IMR-90 (cell line): ENCODE measurements around the gene ZMIZ1. TPM values are rescaled to one million over a fixed set of nuclear protein-coding genes. Genes with fewer than 3 reads are reported as not detected.

Source experiments
- ATAC-seq: fragments of 200-7000 bp; cut with Tn5 transposase; 2 replicates; pipeline ENCODE4 v1.9.1; 2020; ENCODE audit warnings: low read depth, mild to moderate bottlenecking, moderate library complexity
- BruUV-seq: library from RNA; stranded (reverse); fragments of 400-500 nt; replicated peaks from 2 replicates; lab custom pipeline; 2021; lab: Mats Ljungman, UMichigan
- CTCF ChIA-PET: fragments of 300-600 bp; formaldehyde crosslinking; extraction: SDS; loops from one replicate; lab custom pipeline; 2021; ENCODE audit warnings: antibody characterized with exemption; lab: Yijun Ruan, JAX
- POLR2A ChIA-PET: fragments of 300-600 bp; sonication (Branson Sonifier 250); formaldehyde crosslinking; loops from one replicate; lab custom pipeline; 2022; ENCODE audit warnings: antibody characterized with exemption; ENCODE audit not compliant: unreplicated experiment; lab: Charles Lee
- DNase-seq: peaks from one replicate; pipeline ENCODE4 v3.0.0; 2013
- H2AFZ ChIP-seq: replicated peaks from 2 replicates; pipeline ENCODE3; 2013; ENCODE audit warnings: low read length, mild to moderate bottlenecking; ENCODE audit not compliant: poor library complexity
- H2AK5ac ChIP-seq: 2 replicates; pipeline ENCODE4 v1.6.1; 2013; ENCODE audit warnings: low read depth, low read length, inconsistent platforms
- H2AK9ac ChIP-seq: replicated peaks from 2 replicates; pipeline ENCODE3; 2013; ENCODE audit warnings: mild to moderate bottlenecking, low read depth, low read length, moderate library complexity; ENCODE audit not compliant: poor library complexity
- H2BK120ac ChIP-seq: 2 replicates; pipeline ENCODE4 v1.6.1; 2013; ENCODE audit warnings: low read depth, low read length, inconsistent platforms
- H2BK15ac ChIP-seq: 3 replicates; pipeline ENCODE4 v1.6.1; 2013; ENCODE audit warnings: low read depth, low read length, inconsistent platforms
- H2BK20ac ChIP-seq: 2 replicates; pipeline ENCODE4 v1.6.1; 2013; ENCODE audit warnings: low read depth, mild to moderate bottlenecking, inconsistent platforms, low read length, moderate library complexity
- H2BK5ac ChIP-seq: 2 replicates; pipeline ENCODE4 v1.6.1; 2013; ENCODE audit warnings: mild to moderate bottlenecking, low read depth, low read length, inconsistent platforms; ENCODE audit not compliant: poor library complexity, severe bottlenecking
- H3K14ac ChIP-seq: replicated peaks from 2 replicates; pipeline ENCODE4 v1.6.1; 2013; ENCODE audit warnings: low read depth, low read length, inconsistent platforms
- H3K18ac ChIP-seq: 2 replicates; pipeline ENCODE4 v1.6.1; 2013; ENCODE audit warnings: low read depth, low read length, control low read depth
- H3K23ac ChIP-seq: 2 replicates; pipeline ENCODE4 v1.6.1; 2013; ENCODE audit warnings: low read depth, low read length, inconsistent platforms
- H3K27ac ChIP-seq: 2 replicates; pipeline ENCODE4 v1.5.1; 2013; ENCODE audit warnings: mild to moderate bottlenecking, control low read depth, low read length; ENCODE audit not compliant: insufficient read depth
- H3K27me3 ChIP-seq: 2 replicates; pipeline ENCODE4 v1.6.1; 2013; ENCODE audit warnings: low read length; ENCODE audit not compliant: control insufficient read depth, insufficient read depth
- H3K36me3 ChIP-seq: 2 replicates; pipeline ENCODE4 v1.6.1; 2013; ENCODE audit warnings: low read length, mixed read lengths; ENCODE audit not compliant: control insufficient read depth, insufficient read depth
- H3K4ac ChIP-seq: 2 replicates; pipeline ENCODE4 v1.6.1; 2013; ENCODE audit warnings: low read depth, low read length, inconsistent platforms
- H3K4me1 ChIP-seq: 2 replicates; pipeline ENCODE4 v1.6.1; 2013; ENCODE audit warnings: low read length, mixed read lengths; ENCODE audit not compliant: control insufficient read depth, insufficient read depth
- H3K4me2 ChIP-seq: 2 replicates; pipeline ENCODE4 v1.6.1; 2013; ENCODE audit warnings: low read depth, mild to moderate bottlenecking, control low read depth, low read length, moderate library complexity
- H3K4me3 ChIP-seq: 2 replicates; pipeline ENCODE4 v1.5.1; 2013; ENCODE audit warnings: low read depth, mild to moderate bottlenecking, control low read depth, low read length, moderate library complexity; ENCODE audit not compliant: insufficient read depth
- H3K56ac ChIP-seq: 2 replicates; pipeline ENCODE4 v1.6.1; 2013; ENCODE audit warnings: low read length, inconsistent platforms; ENCODE audit not compliant: insufficient read depth; ENCODE audit errors: extremely low read depth
- H3K79me1 ChIP-seq, 2 experiments: 2 replicates each; pipeline ENCODE4 v1.6.1; 2013; ENCODE audit warnings: low read length in 2 of 2, inconsistent platforms in 1 of 2, low read depth in 1 of 2
- H3K9ac ChIP-seq: 2 replicates; pipeline ENCODE4 v1.6.1; 2013; ENCODE audit warnings: low read depth, low read length, control low read depth
- H3K9me1 ChIP-seq: 2 replicates; pipeline ENCODE4 v1.6.1; 2013; ENCODE audit warnings: low read length, inconsistent platforms; ENCODE audit not compliant: insufficient read depth
- H3K9me3 ChIP-seq: 2 replicates; pipeline ENCODE4 v1.6.1; 2013; ENCODE audit warnings: low read length; ENCODE audit not compliant: control insufficient read depth, insufficient read depth
- H4K20me1 ChIP-seq: 2 replicates; pipeline ENCODE4 v1.6.1; 2013; ENCODE audit warnings: low read length, inconsistent platforms; ENCODE audit not compliant: insufficient read depth
- H4K5ac ChIP-seq: 2 replicates; pipeline ENCODE4 v1.6.1; 2013; ENCODE audit warnings: mild to moderate bottlenecking, low read depth, low read length, control low read depth
- H4K8ac ChIP-seq, 2 experiments: 2 replicates each; pipeline ENCODE4 v1.6.1; 2013; ENCODE audit warnings: low read depth in 2 of 2, low read length in 2 of 2, control low read depth in 1 of 2, inconsistent platforms in 1 of 2
- H4K91ac ChIP-seq: 2 replicates; pipeline ENCODE4 v1.6.1; 2013; ENCODE audit warnings: low read depth, low read length, inconsistent platforms; ENCODE audit not compliant: insufficient read depth
- BHLHE40 ChIP-seq: fragments of 150-350 bp; IDR thresholded peaks from 2 replicates; pipeline ENCODE4 v1.6.1; 2016; ENCODE audit warnings: mild to moderate bottlenecking, low read depth, low read length
- CEBPB ChIP-seq: IDR thresholded peaks from 2 replicates; pipeline ENCODE4 v1.6.1; 2012; ENCODE audit warnings: low read depth, low read length, improper control_type of control experiment
- FOS ChIP-seq: fragments of 150-350 bp; IDR thresholded peaks from 2 replicates; pipeline ENCODE4 v1.6.1; 2016; ENCODE audit warnings: low read depth, low read length
- MAFK ChIP-seq: IDR thresholded peaks from 2 replicates; pipeline ENCODE4 v1.6.1; 2012; ENCODE audit warnings: low read depth, low read length, improper control_type of control experiment
- MXI1 ChIP-seq: IDR thresholded peaks from 2 replicates; pipeline ENCODE4 v1.6.1; 2012; ENCODE audit warnings: low read depth, mild to moderate bottlenecking, low read length, moderate library complexity, borderline replicate concordance
- POLR2A ChIP-seq: IDR thresholded peaks from 2 replicates; pipeline ENCODE4 v1.6.1; 2012; ENCODE audit warnings: mild to moderate bottlenecking, low read depth, low read length
- RAD21 ChIP-seq: IDR thresholded peaks from 2 replicates; pipeline ENCODE4 v1.6.1; 2012; ENCODE audit warnings: low read length, improper control_type of control experiment
- RCOR1 ChIP-seq: IDR thresholded peaks from 2 replicates; pipeline ENCODE4 v1.6.1; 2012; ENCODE audit warnings: mild to moderate bottlenecking, low read length, improper control_type of control experiment; ENCODE audit not compliant: insufficient replicate concordance
- WGBS, 2 experiments: methylation state at CpG; one replicate each; pipeline versions ENCODE4 v1.1.5 to v1.1.7; 2013; ENCODE audit warnings: missing lambda C conversion rate in 2 of 2; ENCODE audit not compliant: insufficient read length in 1 of 2; ENCODE audit errors: extremely low coverage in 2 of 2; 5-methylcytosine and 5-hydroxymethylcytosine counted together
- dilution Hi-C: fragments of 300-500 bp; cut with HindIII; formaldehyde crosslinking; loops from one replicate; pipeline ENCODE4 v1.14.3; 2018; ENCODE audit warnings: low sequenced_read_pairs; ENCODE audit not compliant: unreplicated experiment
- in situ Hi-C: fragments of 300-500 bp; cut with MboI; formaldehyde crosslinking; loops from 3 replicates; pipeline ENCODE4 v1.14.3; 2019; ENCODE audit warnings: low sequenced_read_pairs, inconsistent platforms, mixed read lengths
- intact Hi-C: fragments of 100-400 bp; cut with micrococcal nuclease; formaldehyde crosslinking; loops from 2 replicates; pipeline ENCODE4 v1.10.0; 2022
- polyA plus RNA-seq, 3 experiments: library from polyadenylated mRNA; depleted of rRNA; stranded (reverse); fragments of >200 nt; gene quantifications; 2 replicates each; pipeline ENCODE4 v1.2.3, GENCODE V29; 2012; ENCODE audit warnings: low replicate concordance in 1 of 3
- total RNA-seq: library from RNA; depleted of rRNA; stranded (reverse); fragments of >200 nt; gene quantifications from 2 replicates; pipeline ENCODE4 v1.2.3, GENCODE V29; 2012
- TF ChIP-seq, protein P1 (sequence below): fragments of 150-350 bp; IDR thresholded peaks from 2 replicates; pipeline ENCODE4 v1.6.1; 2017; ENCODE audit warnings: mild to moderate bottlenecking, antibody characterized with exemption, low read length, low read depth
- TF ChIP-seq, protein P2 (sequence below): fragments of 150-350 bp; IDR thresholded peaks from 2 replicates; pipeline ENCODE4 v1.6.1; 2016; ENCODE audit warnings: low read depth, mild to moderate bottlenecking, low read length, moderate library complexity, borderline replicate concordance

Gene ZMIZ1
- total and polyA plus RNA-seq, 2 of the 4 experiments (the other 2 are of a cell fraction), result 6.6 to 48.7 TPM

DNA sequence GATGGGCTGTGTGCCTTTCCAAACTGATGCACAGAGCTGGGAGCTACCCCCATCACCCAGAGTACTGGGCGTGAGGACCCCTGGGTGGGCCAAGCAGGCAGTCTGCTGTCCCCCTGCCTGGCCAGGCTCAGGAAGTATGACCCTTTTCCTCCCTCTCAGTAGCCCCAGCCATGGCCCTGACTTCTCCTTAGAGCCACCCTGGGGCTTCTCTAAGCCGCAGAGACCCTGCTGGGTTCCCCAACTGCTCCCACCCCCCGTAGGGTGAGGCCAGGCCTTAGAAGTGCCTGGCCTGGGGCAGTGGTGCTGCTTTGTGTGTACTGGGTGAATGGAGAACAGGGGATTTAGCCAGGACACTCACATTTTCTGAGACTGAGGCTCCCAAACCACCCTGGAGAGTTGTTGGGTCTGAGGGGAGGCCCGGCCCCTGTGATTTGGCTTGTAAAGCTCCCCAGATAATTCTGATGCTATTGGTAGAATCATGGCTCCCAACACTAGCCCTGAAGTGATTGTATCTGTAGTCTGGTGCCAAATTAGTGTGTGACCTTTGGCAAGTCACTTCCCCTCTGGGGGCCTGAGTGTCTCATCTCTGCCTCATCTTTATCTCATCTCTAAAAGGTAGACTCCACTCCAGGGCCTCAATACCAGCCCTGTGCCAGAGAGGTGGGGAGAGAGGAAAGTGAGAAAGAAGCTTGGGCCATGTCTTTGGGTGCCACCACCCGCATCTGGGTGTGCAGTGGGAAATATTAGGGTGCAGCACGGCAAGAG lies 178.8 kb downstream of the ZMIZ1 start:
- no peak overlapping the region; the same call in 1 of the 2 replicates for H3K4ac ChIP-seq
- no peak overlapping the region for H2BK5ac ChIP-seq
- H4K91ac ChIP-seq, result no peak overlapping the region
- H3K9me1 ChIP-seq, result peaks cover 61% of the 10 kb centered on the region
- H2BK120ac ChIP-seq, result no peak overlapping the region
- no peak for DNase-seq
- intact Hi-C loops, result no loop called here
- dilution Hi-C loops, result no loop called here
- peak overlapping the region; percentile 46 for H2AK9ac ChIP-seq
- H3K9me3 ChIP-seq, result no peaks in the 10 kb centered on the region
- H3K4me3 ChIP-seq, result no peak overlapping the region
- no peak overlapping the region for H3K14ac ChIP-seq
- no peak overlapping the region for H3K9ac ChIP-seq
- POLR2A ChIA-PET, result no interaction called here
- in situ Hi-C loops, result no loop called here
- H2BK15ac ChIP-seq, result no peak overlapping the region
- ATAC-seq, result no peak
- TF ChIP-seq MAFK (no peak), CEBPB (no peak), RCOR1 (no peak), FOS (no peak), RAD21 (no peak), POLR2A (no peak), BHLHE40 (no peak), MXI1 (no peak)
- TF ChIP-seq, protein P1, sequence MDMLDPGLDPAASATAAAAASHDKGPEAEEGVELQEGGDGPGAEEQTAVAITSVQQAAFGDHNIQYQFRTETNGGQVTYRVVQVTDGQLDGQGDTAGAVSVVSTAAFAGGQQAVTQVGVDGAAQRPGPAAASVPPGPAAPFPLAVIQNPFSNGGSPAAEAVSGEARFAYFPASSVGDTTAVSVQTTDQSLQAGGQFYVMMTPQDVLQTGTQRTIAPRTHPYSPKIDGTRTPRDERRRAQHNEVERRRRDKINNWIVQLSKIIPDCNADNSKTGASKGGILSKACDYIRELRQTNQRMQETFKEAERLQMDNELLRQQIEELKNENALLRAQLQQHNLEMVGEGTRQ, result no peak
- TF ChIP-seq, protein P2, sequence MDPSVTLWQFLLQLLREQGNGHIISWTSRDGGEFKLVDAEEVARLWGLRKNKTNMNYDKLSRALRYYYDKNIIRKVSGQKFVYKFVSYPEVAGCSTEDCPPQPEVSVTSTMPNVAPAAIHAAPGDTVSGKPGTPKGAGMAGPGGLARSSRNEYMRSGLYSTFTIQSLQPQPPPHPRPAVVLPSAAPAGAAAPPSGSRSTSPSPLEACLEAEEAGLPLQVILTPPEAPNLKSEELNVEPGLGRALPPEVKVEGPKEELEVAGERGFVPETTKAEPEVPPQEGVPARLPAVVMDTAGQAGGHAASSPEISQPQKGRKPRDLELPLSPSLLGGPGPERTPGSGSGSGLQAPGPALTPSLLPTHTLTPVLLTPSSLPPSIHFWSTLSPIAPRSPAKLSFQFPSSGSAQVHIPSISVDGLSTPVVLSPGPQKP, result no peak
- peak overlapping the region; percentile 7; the same call in 1 of the 2 replicates for H3K23ac ChIP-seq
- H4K5ac ChIP-seq, result no peak overlapping the region
- CTCF ChIA-PET, result interaction anchor here (0.5 kb wide), 1 partner anchor 1201 kb away, joined by 3 read pairs; no protein-coding TSS in a partner anchor
- H2BK20ac ChIP-seq, result no peak overlapping the region
- H3K56ac ChIP-seq, result no peak overlapping the region
- peaks cover 93% of the 10 kb centered on the region for H4K20me1 ChIP-seq
- no peak overlapping the region for H3K27ac ChIP-seq
- peaks cover 38 to 90% of the 10 kb centered on the region in 2 experiments for H3K79me1 ChIP-seq
- 100% methylated on average over 2 of the region's 6 CpGs; no CpG with 5 or more reads in 1 of the 2 experiments for WGBS, 2 experiments
- H3K4me1 ChIP-seq, result peaks cover 30% of the 10 kb centered on the region
- no peak overlapping the region for H2AK5ac ChIP-seq
- H4K8ac ChIP-seq, result no peak overlapping the region
- peaks cover 12% of the 10 kb centered on the region for H3K36me3 ChIP-seq
- no peak overlapping the region for H2AFZ ChIP-seq
- H3K4me2 ChIP-seq, result no peak overlapping the region
- no peaks in the 10 kb centered on the region for H3K27me3 ChIP-seq
- no TSS peak for BruUV-seq
- no peak overlapping the region for H3K18ac ChIP-seq
